ENCODE measurements around the gene C3orf33. TPM values are rescaled to one million over a fixed set of nuclear protein-coding genes. Genes with fewer than 3 reads are reported as not detected.
A peak's percentile ranks its signal among the peaks of the same experiment; 100 is the strongest.

The C3orf33 gene
- total and polyA plus RNA-seq, 2 of the 13 experiments (the other 11 are each of a cell fraction or from before 2014, with no cell fraction given): 9.2 to 12.6 TPM

DNA sequence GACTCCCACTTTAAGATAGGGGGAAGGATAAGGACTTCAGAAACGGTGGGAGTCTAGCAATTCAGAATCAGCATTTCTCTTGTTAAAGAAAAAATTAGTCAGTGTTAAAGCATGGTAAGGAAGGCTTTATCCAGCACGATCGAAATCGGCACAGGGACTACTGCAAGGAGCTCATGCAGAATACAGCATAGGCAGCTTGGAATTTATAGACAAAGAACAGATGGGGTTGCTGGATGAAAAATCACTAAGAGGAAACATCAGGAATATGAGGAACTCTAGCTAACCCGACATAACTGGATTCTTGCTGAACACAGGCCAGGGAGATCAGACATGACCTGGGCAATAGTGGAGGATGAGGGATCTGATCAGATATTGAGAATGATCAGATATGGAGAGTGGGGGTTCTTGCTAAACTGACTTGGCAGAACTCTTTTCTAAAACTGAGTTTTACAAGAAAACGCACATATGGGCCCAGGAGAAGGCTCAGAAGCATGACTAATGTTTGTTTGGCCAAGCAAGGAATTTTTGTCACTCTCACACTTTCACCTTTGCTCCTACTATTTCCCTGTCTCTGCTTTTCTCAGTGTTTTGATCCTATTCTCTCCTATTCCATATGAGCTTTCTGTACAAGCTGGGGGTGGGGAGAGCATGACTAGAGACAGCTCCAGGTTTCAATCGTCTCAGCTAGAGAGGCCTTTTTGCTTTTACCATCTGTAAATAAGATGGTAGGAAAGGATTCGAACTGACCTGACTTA lies 57.3 kb downstream of the C3orf33 start (continued):
- TF ChIP-seq, protein P1, sequence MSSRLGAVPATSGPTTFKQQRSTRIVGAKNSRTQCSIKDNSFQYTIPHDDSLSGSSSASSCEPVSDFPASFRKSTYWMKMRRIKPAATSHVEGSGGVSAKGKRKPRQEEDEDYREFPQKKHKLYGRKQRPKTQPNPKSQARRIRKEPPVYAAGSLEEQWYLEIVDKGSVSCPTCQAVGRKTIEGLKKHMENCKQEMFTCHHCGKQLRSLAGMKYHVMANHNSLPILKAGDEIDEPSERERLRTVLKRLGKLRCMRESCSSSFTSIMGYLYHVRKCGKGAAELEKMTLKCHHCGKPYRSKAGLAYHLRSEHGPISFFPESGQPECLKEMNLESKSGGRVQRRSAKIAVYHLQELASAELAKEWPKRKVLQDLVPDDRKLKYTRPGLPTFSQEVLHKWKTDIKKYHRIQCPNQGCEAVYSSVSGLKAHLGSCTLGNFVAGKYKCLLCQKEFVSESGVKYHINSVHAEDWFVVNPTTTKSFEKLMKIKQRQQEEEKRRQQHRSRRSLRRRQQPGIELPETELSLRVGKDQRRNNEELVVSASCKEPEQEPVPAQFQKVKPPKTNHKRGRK (CRISPR knock-in tag; IDR thresholded peaks at IDR 0.05): no peak
- TF ChIP-seq ELF3 (CRISPR knock-in tag; IDR thresholded peaks at IDR 0.05) (peak; percentile 29; the same call in 1 of the 2 replicates), ZNF432 (CRISPR knock-in tag; IDR thresholded peaks at IDR 0.05; ENCODE audit: borderline replicate concordance) (no peak), PTBP1 (IDR thresholded peaks at IDR 0.05; ENCODE audit: low read depth, low read length, poor library complexity, severe bottlenecking) (no peak), ZNF878 (CRISPR knock-in tag; IDR thresholded peaks at IDR 0.05) (no peak), ZNF326 (CRISPR knock-in tag; IDR thresholded peaks at IDR 0.05; ENCODE audit: borderline replicate concordance) (no peak), NPAS2 (CRISPR knock-in tag; IDR thresholded peaks at IDR 0.05; ENCODE audit: borderline replicate concordance) (no peak), ZSCAN20 (CRISPR knock-in tag; IDR thresholded peaks at IDR 0.05; ENCODE audit: borderline replicate concordance) (no peak), SRSF9 (IDR thresholded peaks at IDR 0.05; ENCODE audit: borderline replicate concordance, insufficient read depth, low read depth, low read length, poor library complexity, severe bottlenecking) (no peak), KDM4B (CRISPR knock-in tag; IDR thresholded peaks at IDR 0.05) (no peak), HNF4G (IDR thresholded peaks at IDR 0.05; ENCODE audit: borderline replicate concordance, low read depth, low read length) (peak; percentile 50; the same call in 1 of the 2 replicates), HNF4G (CRISPR knock-in tag; IDR thresholded peaks at IDR 0.05; ENCODE audit: borderline replicate concordance, low read depth) (0 out of 2 replicates have a peak, but pooled peaks have one; percentile 22), JUN (CRISPR knock-in tag; IDR thresholded peaks at IDR 0.05) (no peak), HHEX (CRISPR knock-in tag; IDR thresholded peaks at IDR 0.05) (no peak)
- TF ChIP-seq, protein P2, sequence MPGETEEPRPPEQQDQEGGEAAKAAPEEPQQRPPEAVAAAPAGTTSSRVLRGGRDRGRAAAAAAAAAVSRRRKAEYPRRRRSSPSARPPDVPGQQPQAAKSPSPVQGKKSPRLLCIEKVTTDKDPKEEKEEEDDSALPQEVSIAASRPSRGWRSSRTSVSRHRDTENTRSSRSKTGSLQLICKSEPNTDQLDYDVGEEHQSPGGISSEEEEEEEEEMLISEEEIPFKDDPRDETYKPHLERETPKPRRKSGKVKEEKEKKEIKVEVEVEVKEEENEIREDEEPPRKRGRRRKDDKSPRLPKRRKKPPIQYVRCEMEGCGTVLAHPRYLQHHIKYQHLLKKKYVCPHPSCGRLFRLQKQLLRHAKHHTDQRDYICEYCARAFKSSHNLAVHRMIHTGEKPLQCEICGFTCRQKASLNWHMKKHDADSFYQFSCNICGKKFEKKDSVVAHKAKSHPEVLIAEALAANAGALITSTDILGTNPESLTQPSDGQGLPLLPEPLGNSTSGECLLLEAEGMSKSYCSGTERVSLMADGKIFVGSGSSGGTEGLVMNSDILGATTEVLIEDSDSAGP (CRISPR knock-in tag; IDR thresholded peaks at IDR 0.05; ENCODE audit: borderline replicate concordance): no peak
- TF ChIP-seq, protein P3, sequence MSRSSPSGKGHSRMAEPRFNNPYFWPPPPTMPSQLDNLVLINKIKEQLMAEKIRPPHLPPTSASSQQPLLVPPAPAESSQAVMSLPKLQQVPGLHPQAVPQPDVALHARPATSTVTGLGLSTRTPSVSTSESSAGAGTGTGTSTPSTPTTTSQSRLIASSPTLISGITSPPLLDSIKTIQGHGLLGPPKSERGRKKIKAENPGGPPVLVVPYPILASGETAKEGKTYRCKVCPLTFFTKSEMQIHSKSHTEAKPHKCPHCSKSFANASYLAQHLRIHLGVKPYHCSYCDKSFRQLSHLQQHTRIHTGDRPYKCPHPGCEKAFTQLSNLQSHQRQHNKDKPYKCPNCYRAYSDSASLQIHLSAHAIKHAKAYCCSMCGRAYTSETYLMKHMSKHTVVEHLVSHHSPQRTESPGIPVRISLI (CRISPR knock-in tag; IDR thresholded peaks at IDR 0.05; ENCODE audit: borderline replicate concordance): no peak
- TF ChIP-seq, protein P4, sequence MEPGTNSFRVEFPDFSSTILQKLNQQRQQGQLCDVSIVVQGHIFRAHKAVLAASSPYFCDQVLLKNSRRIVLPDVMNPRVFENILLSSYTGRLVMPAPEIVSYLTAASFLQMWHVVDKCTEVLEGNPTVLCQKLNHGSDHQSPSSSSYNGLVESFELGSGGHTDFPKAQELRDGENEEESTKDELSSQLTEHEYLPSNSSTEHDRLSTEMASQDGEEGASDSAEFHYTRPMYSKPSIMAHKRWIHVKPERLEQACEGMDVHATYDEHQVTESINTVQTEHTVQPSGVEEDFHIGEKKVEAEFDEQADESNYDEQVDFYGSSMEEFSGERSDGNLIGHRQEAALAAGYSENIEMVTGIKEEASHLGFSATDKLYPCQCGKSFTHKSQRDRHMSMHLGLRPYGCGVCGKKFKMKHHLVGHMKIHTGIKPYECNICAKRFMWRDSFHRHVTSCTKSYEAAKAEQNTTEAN (CRISPR knock-in tag; conservative IDR thresholded peaks at IDR 0.05): no peak
- TF ChIP-seq, protein P5, sequence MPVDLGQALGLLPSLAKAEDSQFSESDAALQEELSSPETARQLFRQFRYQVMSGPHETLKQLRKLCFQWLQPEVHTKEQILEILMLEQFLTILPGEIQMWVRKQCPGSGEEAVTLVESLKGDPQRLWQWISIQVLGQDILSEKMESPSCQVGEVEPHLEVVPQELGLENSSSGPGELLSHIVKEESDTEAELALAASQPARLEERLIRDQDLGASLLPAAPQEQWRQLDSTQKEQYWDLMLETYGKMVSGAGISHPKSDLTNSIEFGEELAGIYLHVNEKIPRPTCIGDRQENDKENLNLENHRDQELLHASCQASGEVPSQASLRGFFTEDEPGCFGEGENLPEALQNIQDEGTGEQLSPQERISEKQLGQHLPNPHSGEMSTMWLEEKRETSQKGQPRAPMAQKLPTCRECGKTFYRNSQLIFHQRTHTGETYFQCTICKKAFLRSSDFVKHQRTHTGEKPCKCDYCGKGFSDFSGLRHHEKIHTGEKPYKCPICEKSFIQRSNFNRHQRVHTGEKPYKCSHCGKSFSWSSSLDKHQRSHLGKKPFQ (CRISPR knock-in tag; IDR thresholded peaks at IDR 0.05; ENCODE audit: insufficient replicate concordance): no peak
- TF ChIP-seq, protein P6, sequence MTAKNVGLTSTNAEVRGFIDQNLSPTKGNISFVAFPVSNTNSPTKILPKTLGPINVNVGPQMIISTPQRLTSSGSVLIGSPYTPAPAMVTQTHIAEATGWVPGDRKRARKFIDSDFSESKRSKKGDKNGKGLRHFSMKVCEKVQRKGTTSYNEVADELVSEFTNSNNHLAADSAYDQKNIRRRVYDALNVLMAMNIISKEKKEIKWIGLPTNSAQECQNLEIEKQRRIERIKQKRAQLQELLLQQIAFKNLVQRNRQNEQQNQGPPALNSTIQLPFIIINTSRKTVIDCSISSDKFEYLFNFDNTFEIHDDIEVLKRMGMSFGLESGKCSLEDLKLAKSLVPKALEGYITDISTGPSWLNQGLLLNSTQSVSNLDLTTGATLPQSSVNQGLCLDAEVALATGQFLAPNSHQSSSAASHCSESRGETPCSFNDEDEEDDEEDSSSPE (CRISPR knock-in tag; IDR thresholded peaks at IDR 0.05): no peak

All from HepG2 (cell line).